Smooth muscle cell (in vitro differentiated cells): ENCODE results near the gene MED13L. TPM values are rescaled to one million over a fixed set of nuclear protein-coding genes. Genes with fewer than 3 reads are reported as not detected.

ENCODE experiments used
- DNase-seq: peaks from one replicate; lab custom pipeline; 2025; ENCODE audit not compliant: unreplicated experiment; lab: John Stamatoyannopoulos, UW
- H2AFZ ChIP-seq: fragments of 200-600 bp; sonication (generic); 2 replicates; pipeline ENCODE4 v1.6.0; 2016; ENCODE audit warnings: antibody characterized with exemption, low read depth, mild to moderate bottlenecking
- H3F3A ChIP-seq: fragments of 200-600 bp; sonication (generic); 2 replicates; pipeline ENCODE4 v1.6.0; 2017; ENCODE audit warnings: antibody characterized with exemption, low read depth
- H3K27ac ChIP-seq: fragments of 200-600 bp; sonication (generic); 2 replicates; pipeline ENCODE4 v1.5.1; 2016; ENCODE audit warnings: low read depth, mild to moderate bottlenecking
- H3K27me3 ChIP-seq: fragments of 200-600 bp; sonication (generic); 2 replicates; pipeline ENCODE4 v1.6.1; 2016; ENCODE audit warnings: low read depth, mild to moderate bottlenecking
- H3K36me3 ChIP-seq: fragments of 200-600 bp; sonication (generic); 2 replicates; pipeline ENCODE4 v1.5.1; 2016; ENCODE audit warnings: low read depth
- H3K4me1 ChIP-seq: fragments of 200-600 bp; sonication (generic); 2 replicates; pipeline ENCODE4 v1.5.1; 2016; ENCODE audit warnings: low read depth
- H3K4me2 ChIP-seq: fragments of 200-600 bp; sonication (generic); 2 replicates; pipeline ENCODE4 v1.6.0; 2016; ENCODE audit warnings: mild to moderate bottlenecking
- H3K4me3 ChIP-seq: fragments of 200-600 bp; sonication (generic); 2 replicates; pipeline ENCODE4 v1.5.1; 2016; ENCODE audit warnings: mild to moderate bottlenecking
- H3K79me2 ChIP-seq: fragments of 200-600 bp; sonication (generic); 2 replicates; pipeline ENCODE4 v1.6.0; 2016; ENCODE audit warnings: low read depth, mild to moderate bottlenecking
- H3K9ac ChIP-seq: fragments of 200-600 bp; sonication (generic); 2 replicates; pipeline ENCODE4 v1.6.0; 2016; ENCODE audit warnings: low read depth
- H3K9me3 ChIP-seq: fragments of 200-600 bp; sonication (generic); replicated peaks from 2 replicates; pipeline ENCODE4 v1.5.1; 2016; ENCODE audit warnings: low read depth
- H4K20me1 ChIP-seq: fragments of 200-600 bp; sonication (generic); 2 replicates; pipeline ENCODE4 v1.6.0; 2016; ENCODE audit warnings: low read depth
- WGBS: methylation state at CpG from one replicate; pipeline ENCODE4 v1.1.7; 2016; ENCODE audit warnings: low lambda C conversion rate; 5-methylcytosine and 5-hydroxymethylcytosine counted together
- polyA plus RNA-seq: library from polyadenylated mRNA; unstranded; fragments of >200 nt; fragmentation: Nextera tagmentation; extraction: Ambion mirVana; gene quantifications from 2 replicates; pipeline ENCODE4 v1.2.1, GENCODE V29; 2016
- total RNA-seq: library from RNA; depleted of rRNA; stranded (reverse); fragments of >200 nt; gene quantifications from 2 replicates; pipeline ENCODE4 v1.2.3, GENCODE V29; 2014
- TF ChIP-seq, protein P1 (sequence below): fragments of 200-600 bp; sonication (generic); IDR thresholded peaks from 2 replicates; pipeline ENCODE4 v1.5.1; 2017; ENCODE audit warnings: borderline replicate concordance, mild to moderate bottlenecking, antibody characterized with exemption; ENCODE audit not compliant: insufficient read depth, poor library complexity, severe bottlenecking

Gene MED13L
- total and polyA plus RNA-seq, 2 experiments from 2014 or later = 13.2 to 74.3 TPM

DNA sequence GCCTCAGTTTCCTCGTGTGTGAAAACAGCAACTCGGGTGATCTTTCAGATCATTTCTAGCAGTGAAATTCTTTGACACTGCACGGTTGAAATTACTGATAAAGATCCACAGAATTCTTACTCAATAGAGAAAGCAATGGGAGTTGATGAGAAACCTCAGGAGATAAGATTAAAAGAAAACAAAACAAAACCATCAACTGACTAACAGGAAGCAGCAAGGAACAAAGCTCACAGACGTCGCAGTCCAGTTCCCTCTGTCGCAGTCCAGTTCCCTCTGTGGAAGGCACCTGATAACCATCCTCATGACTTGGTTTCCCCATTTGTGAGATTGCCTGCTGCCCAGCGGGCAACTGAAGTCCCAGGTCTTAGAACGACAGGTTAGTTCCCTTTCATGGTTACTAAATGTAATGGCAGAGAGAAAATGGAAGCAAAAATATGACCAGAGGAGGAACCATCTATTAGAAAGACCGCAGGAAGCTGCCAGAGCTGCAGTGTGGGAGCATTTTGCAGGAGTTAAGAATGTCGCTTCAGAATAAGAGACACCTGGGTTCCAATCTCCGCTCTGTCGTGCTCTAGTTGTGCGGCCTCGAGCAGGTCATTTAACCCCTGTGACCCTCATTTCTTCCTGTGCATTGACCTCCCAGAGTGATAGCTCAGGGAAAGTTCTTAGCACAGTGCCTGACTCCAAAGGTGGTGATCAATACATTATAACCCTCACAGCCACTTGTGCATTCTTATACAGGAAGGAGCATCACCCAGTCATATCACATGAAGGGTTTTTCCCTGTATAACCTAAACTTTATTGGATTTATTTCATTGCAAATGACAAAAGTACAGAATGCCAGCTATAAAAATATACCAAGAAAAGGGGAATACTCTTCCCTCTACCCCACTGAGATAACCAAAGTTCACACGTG is 5.1 kb upstream of the MED13L start:
- H3K4me2 ChIP-seq = no peak overlapping the region

DNA sequence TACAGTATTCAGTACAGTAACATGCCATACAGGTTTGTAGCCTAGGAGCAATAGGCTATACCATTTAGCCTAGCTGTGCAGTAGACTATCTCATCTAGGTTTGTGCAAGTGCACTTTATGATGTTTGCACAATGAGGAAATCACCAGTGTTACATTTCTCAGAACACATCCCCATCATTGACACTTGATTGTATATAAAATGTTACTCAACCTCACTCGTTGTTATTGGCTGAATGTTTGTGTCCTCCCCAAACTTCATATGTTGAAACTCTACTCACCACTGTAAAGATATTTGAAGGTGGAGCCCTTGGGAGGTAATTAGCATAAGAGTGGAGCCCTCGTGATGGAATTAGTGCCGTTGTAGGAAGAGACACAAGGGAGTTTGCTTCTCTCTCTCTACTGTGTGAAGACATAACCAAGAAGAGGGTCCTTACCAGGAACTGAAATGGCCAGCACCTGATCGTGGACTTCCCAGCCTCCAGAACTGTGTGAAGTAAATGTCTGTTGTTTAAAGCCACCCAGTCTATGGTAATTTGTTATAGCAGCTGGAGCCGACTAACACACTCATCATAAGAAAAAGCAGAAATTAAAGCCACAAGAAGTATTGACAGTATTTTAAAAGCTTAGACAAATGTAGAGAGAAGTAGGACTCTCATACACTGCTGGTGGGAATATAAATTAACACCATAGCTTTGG is 3.2 kb upstream of the MED13L start:
- H3K27me3 ChIP-seq = no peaks in the 10 kb centered on the region
- H3K4me2 ChIP-seq = no peak overlapping the region
- no peaks in the 10 kb centered on the region for H3K9me3 ChIP-seq
- no peak overlapping the region for H3K9ac ChIP-seq
- no peak overlapping the region for H3K27ac ChIP-seq
- DNase-seq = no peak
- 68% methylated on average over 5 of the region's 5 CpGs for WGBS
- TF ChIP-seq, protein P1, sequence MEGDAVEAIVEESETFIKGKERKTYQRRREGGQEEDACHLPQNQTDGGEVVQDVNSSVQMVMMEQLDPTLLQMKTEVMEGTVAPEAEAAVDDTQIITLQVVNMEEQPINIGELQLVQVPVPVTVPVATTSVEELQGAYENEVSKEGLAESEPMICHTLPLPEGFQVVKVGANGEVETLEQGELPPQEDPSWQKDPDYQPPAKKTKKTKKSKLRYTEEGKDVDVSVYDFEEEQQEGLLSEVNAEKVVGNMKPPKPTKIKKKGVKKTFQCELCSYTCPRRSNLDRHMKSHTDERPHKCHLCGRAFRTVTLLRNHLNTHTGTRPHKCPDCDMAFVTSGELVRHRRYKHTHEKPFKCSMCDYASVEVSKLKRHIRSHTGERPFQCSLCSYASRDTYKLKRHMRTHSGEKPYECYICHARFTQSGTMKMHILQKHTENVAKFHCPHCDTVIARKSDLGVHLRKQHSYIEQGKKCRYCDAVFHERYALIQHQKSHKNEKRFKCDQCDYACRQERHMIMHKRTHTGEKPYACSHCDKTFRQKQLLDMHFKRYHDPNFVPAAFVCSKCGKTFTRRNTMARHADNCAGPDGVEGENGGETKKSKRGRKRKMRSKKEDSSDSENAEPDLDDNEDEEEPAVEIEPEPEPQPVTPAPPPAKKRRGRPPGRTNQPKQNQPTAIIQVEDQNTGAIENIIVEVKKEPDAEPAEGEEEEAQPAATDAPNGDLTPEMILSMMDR = no peak
- H3K79me2 ChIP-seq = peaks cover 12% of the 10 kb centered on the region
- no peaks in the 10 kb centered on the region for H3K36me3 ChIP-seq
- peaks cover 11% of the 10 kb centered on the region for H3K4me1 ChIP-seq
- no peak overlapping the region for H2AFZ ChIP-seq
- H3F3A ChIP-seq = peaks cover 6% of the 10 kb centered on the region
- H3K4me3 ChIP-seq = no peak overlapping the region
- peaks cover 10% of the 10 kb centered on the region for H4K20me1 ChIP-seq

More for the DNA sequence above, 5.1 kb upstream of the MED13L start:
- Histone ChIP-seq H3K4me1 (peaks cover 11% of the 10 kb centered on the region), H3K4me3 (no peak overlapping the region), H3K27ac (no peak overlapping the region), H3F3A (peaks cover 6% of the 10 kb centered on the region), H3K9ac (no peak overlapping the region), H3K79me2 (no peaks in the 10 kb centered on the region), H4K20me1 (no peaks in the 10 kb centered on the region), H3K36me3 (no peaks in the 10 kb centered on the region), H3K27me3 (no peaks in the 10 kb centered on the region), H2AFZ (peak overlapping the region; percentile 50), H3K9me3 (no peaks in the 10 kb centered on the region)
- WGBS = 60% methylated on average over 15 of the region's 15 CpGs
- DNase-seq = no peak
- TF ChIP-seq, protein P1 = no peak

DNA sequence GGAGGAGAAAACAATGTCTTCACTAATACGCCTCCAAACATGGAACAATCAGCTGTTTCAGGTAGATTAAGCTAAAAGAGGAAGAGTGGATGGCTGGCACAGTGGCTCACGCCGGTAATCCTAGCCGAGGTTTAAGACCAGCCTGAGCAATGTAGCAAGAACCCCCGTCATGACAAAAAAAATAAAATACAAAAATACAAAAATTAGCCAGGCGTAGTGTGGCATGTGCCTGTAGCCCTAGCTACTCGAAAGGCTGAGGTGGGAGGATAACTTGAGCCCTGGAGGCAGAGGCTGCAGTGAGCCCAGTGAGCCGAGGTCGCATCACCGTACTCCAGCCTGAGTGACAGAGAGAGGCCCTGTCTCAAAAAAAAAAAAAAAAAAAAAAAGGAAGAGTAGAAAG is 1.2 kb upstream of the MED13L start:
- H3K4me2 ChIP-seq = peak overlapping the region; percentile 87
- H3K4me3 ChIP-seq = no peak overlapping the region
- H4K20me1 ChIP-seq = peaks cover 31% of the 10 kb centered on the region
- no peaks in the 10 kb centered on the region for H3K9me3 ChIP-seq
- no peaks in the 10 kb centered on the region for H3K27me3 ChIP-seq
- TF ChIP-seq, protein P1 = no peak
- H3K4me1 ChIP-seq = peaks cover 29% of the 10 kb centered on the region
- DNase-seq = no peak
- peaks cover 33% of the 10 kb centered on the region for H3K79me2 ChIP-seq
- H3K36me3 ChIP-seq = no peaks in the 10 kb centered on the region
- WGBS = 74% methylated on average over 10 of the region's 10 CpGs
- no peak overlapping the region for H3K9ac ChIP-seq
- H3F3A ChIP-seq = peaks cover 6% of the 10 kb centered on the region
- H3K27ac ChIP-seq = no peak overlapping the region
- peak overlapping the region; percentile 84 for H2AFZ ChIP-seq
